ENCODE results near the gene CCNI.

CCNI gene

DNA sequence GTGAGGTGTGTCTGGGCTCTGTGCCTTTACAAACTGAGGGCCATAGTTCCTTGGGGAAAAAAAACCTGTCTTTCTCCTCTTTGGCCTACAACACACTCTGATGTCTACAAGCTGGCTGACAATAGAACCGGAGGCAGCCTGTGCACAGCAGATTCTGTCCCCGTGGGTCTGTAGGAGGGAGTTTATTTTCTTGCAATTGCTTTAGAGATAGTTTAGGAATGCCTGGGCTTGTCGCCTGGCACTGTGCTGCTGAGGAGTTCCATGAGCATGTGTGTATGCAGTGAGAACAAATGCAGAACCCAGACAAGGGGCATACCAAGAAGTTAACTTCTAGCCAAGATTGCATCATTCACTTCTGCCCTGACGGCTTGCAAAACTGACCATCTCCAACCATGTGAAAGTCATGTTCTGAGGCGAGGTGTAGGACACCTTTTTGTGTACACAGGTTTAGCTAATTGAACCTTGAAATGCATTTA lies 54.1 kb downstream of the CCNI start:
- TF ChIP-seq, protein P1, sequence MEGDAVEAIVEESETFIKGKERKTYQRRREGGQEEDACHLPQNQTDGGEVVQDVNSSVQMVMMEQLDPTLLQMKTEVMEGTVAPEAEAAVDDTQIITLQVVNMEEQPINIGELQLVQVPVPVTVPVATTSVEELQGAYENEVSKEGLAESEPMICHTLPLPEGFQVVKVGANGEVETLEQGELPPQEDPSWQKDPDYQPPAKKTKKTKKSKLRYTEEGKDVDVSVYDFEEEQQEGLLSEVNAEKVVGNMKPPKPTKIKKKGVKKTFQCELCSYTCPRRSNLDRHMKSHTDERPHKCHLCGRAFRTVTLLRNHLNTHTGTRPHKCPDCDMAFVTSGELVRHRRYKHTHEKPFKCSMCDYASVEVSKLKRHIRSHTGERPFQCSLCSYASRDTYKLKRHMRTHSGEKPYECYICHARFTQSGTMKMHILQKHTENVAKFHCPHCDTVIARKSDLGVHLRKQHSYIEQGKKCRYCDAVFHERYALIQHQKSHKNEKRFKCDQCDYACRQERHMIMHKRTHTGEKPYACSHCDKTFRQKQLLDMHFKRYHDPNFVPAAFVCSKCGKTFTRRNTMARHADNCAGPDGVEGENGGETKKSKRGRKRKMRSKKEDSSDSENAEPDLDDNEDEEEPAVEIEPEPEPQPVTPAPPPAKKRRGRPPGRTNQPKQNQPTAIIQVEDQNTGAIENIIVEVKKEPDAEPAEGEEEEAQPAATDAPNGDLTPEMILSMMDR (IDR thresholded peaks at IDR 0.05), result no peak
- H3K4me1 ChIP-seq, result no peaks in the 10 kb centered on the region
- H3K4me3 ChIP-seq (ENCODE audit: low read depth, low read length), result no peak overlapping the region
- no peaks in the 10 kb centered on the region for H3K27me3 ChIP-seq (ENCODE audit: control insufficient read depth, insufficient read depth, low read length)
- no peak overlapping the region for H3K9ac ChIP-seq
- no peak overlapping the region for H3K4me2 ChIP-seq (ENCODE audit: low read length)
- no peak overlapping the region for H3K27ac ChIP-seq
- no peaks in the 10 kb centered on the region for H3K79me2 ChIP-seq
- H2AFZ ChIP-seq, result no peak overlapping the region
- no peaks in the 10 kb centered on the region for H3K9me3 ChIP-seq (ENCODE audit: control insufficient read depth, low read length)
- H3K36me3 ChIP-seq (ENCODE audit: control insufficient read depth, insufficient read depth, low read length), result no peaks in the 10 kb centered on the region

- Histone ChIP-seq H3K9me3 (ENCODE audit: control insufficient read depth, low read length) (no peaks in the 10 kb centered on the region), H3K4me1 (no peaks in the 10 kb centered on the region), H3K9ac (no peak overlapping the region), H2AFZ (no peak overlapping the region), H3K27me3 (ENCODE audit: control insufficient read depth, insufficient read depth, low read length) (no peaks in the 10 kb centered on the region), H3K36me3 (ENCODE audit: control insufficient read depth, insufficient read depth, low read length) (no peaks in the 10 kb centered on the region), H3K4me2 (ENCODE audit: low read length) (no peak overlapping the region), H3K79me2 (no peaks in the 10 kb centered on the region), H3K27ac (no peak overlapping the region), H3K4me3 (ENCODE audit: low read depth, low read length) (no peak overlapping the region)
- TF ChIP-seq, protein P1 (IDR thresholded peaks at IDR 0.05), result no peak
Measured at GRCh38 chr4:77020017-77020416, 55.8 kb downstream of the CCNI start.

DNA sequence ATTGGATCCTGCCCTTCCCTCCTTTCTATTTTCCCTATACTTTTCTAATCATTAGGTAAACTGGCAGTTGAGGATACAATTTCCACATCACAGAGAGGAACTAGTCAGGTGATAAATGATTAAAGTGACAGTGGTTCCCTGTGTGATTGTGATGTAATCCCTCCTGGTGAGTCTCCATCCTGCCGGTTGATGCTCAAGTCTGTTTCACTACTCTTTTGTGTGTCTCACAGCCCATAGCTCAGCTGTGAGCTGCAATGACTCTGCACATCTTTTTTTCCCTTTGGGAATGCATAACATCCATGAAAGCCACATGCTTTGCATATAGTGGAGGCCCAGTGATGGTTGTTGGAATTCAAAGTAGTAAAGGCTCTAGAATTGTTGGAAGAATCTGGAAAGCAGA lies 60.4 kb downstream of the CCNI start:
- no peaks in the 10 kb centered on the region for H3K4me1 ChIP-seq
- H2AFZ ChIP-seq, result no peak overlapping the region
- H3K36me3 ChIP-seq (ENCODE audit: control insufficient read depth, insufficient read depth, low read length), result no peaks in the 10 kb centered on the region

GRCh38 chr4:77014256-77014655 lies 61.5 kb downstream of the CCNI start:
- no peak overlapping the region for H3K4me2 ChIP-seq (ENCODE audit: low read length)
- H2AFZ ChIP-seq, result no peak overlapping the region
- no peaks in the 10 kb centered on the region for H3K4me1 ChIP-seq
- no peak overlapping the region for H3K4me3 ChIP-seq (ENCODE audit: low read depth, low read length)
- H3K79me2 ChIP-seq, result no peaks in the 10 kb centered on the region
- H3K27me3 ChIP-seq (ENCODE audit: control insufficient read depth, insufficient read depth, low read length), result no peaks in the 10 kb centered on the region
- H3K27ac ChIP-seq, result no peak overlapping the region
- TF ChIP-seq, protein P1 (IDR thresholded peaks at IDR 0.05), result no peak
- no peak overlapping the region for H3K9ac ChIP-seq
- no peaks in the 10 kb centered on the region for H3K9me3 ChIP-seq (ENCODE audit: control insufficient read depth, low read length)
- no peaks in the 10 kb centered on the region for H3K36me3 ChIP-seq (ENCODE audit: control insufficient read depth, insufficient read depth, low read length)

More for the DNA sequence above, 60.4 kb downstream of the CCNI start:
- Histone ChIP-seq H3K9me3 (ENCODE audit: control insufficient read depth, low read length) (no peaks in the 10 kb centered on the region), H3K27ac (no peak overlapping the region), H3K9ac (no peak overlapping the region), H3K79me2 (no peaks in the 10 kb centered on the region), H3K4me2 (ENCODE audit: low read length) (no peak overlapping the region), H3K27me3 (ENCODE audit: control insufficient read depth, insufficient read depth, low read length) (no peaks in the 10 kb centered on the region), H3K4me3 (ENCODE audit: low read depth, low read length) (no peak overlapping the region)
- TF ChIP-seq, protein P1 (IDR thresholded peaks at IDR 0.05), result no peak

GRCh38 chr4:77012726-77013125 lies 63.1 kb downstream of the CCNI start:
- TF ChIP-seq, protein P1 (IDR thresholded peaks at IDR 0.05), result no peak
- Histone ChIP-seq H3K4me3 (ENCODE audit: low read depth, low read length) (no peak overlapping the region), H3K79me2 (no peaks in the 10 kb centered on the region), H3K4me2 (ENCODE audit: low read length) (no peak overlapping the region), H3K36me3 (ENCODE audit: control insufficient read depth, insufficient read depth, low read length) (no peaks in the 10 kb centered on the region), H2AFZ (no peak overlapping the region), H3K27me3 (ENCODE audit: control insufficient read depth, insufficient read depth, low read length) (no peaks in the 10 kb centered on the region), H3K27ac (no peak overlapping the region), H3K9me3 (ENCODE audit: control insufficient read depth, low read length) (no peaks in the 10 kb centered on the region), H3K9ac (no peak overlapping the region), H3K4me1 (no peaks in the 10 kb centered on the region)
